ENCODE measurements around the gene ATOSB.

The ATOSB gene

GRCh38 chr9:35116539-35116897 is 856 bp upstream of the ATOSB start:
- Histone ChIP-seq H3K36me3 (ENCODE audit: control insufficient read depth in 2 of 2, insufficient read depth in 1 of 2, low read length in 2 of 2) (no peaks in the 10 kb centered on the region), H3K27ac (ENCODE audit: extremely low read depth, low read depth, low read length) (0 out of 2 replicates have a peak overlapping the region, but pooled peaks have one; percentile 18), H3K4me1 (ENCODE audit: control insufficient read depth, insufficient read depth, low read length) (peaks cover 15% of the 10 kb centered on the region), H3K9me3 (ENCODE audit: control insufficient read depth, insufficient read depth, low read depth, low read length) (no peaks in the 10 kb centered on the region), H3K4me3 (ENCODE audit: low read depth, low read length) (peak overlapping the region; percentile 48)
- POLR2A ChIA-PET: interaction anchor here (0.6 to 4.3 kb wide), 9 partner anchors 14 to 863 kb away, joined by 3 to 92 read pairs (median 4); partner anchors contain the start of genes CCDC107, PIGO, RMRP and STOML2
- CTCF ChIA-PET: interaction anchor here (0.6 to 6.8 kb wide), 16 partner anchors 10 to 557 kb away, joined by 3 to 58 read pairs (median 4); partner anchors contain the start of gene CA9
- TF ChIP-seq SCRT2 (tag by site-specific recombination; IDR thresholded peaks at IDR 0.05): peak; percentile 52; the same call in 1 of the 2 replicates
- TF ChIP-seq PRDM10 (tag by site-specific recombination; IDR thresholded peaks at IDR 0.05): 0 out of 2 replicates have a peak, but pooled peaks have one; percentile 9
- no peak for TF ChIP-seq ZFP3 (tag by site-specific recombination; IDR thresholded peaks at IDR 0.05; ENCODE audit: low read depth)
- peak; percentile 96 for TF ChIP-seq ZNF600 (tag by site-specific recombination; IDR thresholded peaks at IDR 0.05)
- no peak for TF ChIP-seq ZNF521 (tag by site-specific recombination; IDR thresholded peaks at IDR 0.05)
- TF ChIP-seq ZNF561 (tag by site-specific recombination; IDR thresholded peaks at IDR 0.05; ENCODE audit: borderline replicate concordance): no peak
- TF ChIP-seq SP3 (tag by site-specific recombination; IDR thresholded peaks at IDR 0.05): no peak
- no peak for TF ChIP-seq ZNF223 (tag by site-specific recombination; IDR thresholded peaks at IDR 0.05)
- TF ChIP-seq ZBTB10 (tag by site-specific recombination; IDR thresholded peaks at IDR 0.05): 0 out of 2 replicates have a peak, but pooled peaks have one; percentile 57
- TF ChIP-seq ZNF629 (tag by site-specific recombination; IDR thresholded peaks at IDR 0.05): no peak
- no peak for TF ChIP-seq ZNF548 (tag by site-specific recombination; IDR thresholded peaks at IDR 0.05)
- TF ChIP-seq BCL6B (tag by site-specific recombination; IDR thresholded peaks at IDR 0.05): no peak
- TF ChIP-seq ZBTB48 (tag by site-specific recombination; IDR thresholded peaks at IDR 0.05): peak; percentile 75; the same call in 1 of the 2 replicates
- TF ChIP-seq, protein P1, sequence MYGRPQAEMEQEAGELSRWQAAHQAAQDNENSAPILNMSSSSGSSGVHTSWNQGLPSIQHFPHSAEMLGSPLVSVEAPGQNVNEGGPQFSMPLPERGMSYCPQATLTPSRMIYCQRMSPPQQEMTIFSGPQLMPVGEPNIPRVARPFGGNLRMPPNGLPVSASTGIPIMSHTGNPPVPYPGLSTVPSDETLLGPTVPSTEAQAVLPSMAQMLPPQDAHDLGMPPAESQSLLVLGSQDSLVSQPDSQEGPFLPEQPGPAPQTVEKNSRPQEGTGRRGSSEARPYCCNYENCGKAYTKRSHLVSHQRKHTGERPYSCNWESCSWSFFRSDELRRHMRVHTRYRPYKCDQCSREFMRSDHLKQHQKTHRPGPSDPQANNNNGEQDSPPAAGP (tag by site-specific recombination; IDR thresholded peaks at IDR 0.05): no peak
- TF ChIP-seq KLF8 (tag by site-specific recombination; IDR thresholded peaks at IDR 0.05): no peak
- no peak for TF ChIP-seq ZNF248 (tag by site-specific recombination; IDR thresholded peaks at IDR 0.05)
- TF ChIP-seq ZNF341 (tag by site-specific recombination; IDR thresholded peaks at IDR 0.05; ENCODE audit: low read depth): no peak
- TF ChIP-seq ZBTB20 (tag by site-specific recombination; IDR thresholded peaks at IDR 0.05): peak; percentile 36; the same call in 1 of the 2 replicates
- TF ChIP-seq, protein P2, sequence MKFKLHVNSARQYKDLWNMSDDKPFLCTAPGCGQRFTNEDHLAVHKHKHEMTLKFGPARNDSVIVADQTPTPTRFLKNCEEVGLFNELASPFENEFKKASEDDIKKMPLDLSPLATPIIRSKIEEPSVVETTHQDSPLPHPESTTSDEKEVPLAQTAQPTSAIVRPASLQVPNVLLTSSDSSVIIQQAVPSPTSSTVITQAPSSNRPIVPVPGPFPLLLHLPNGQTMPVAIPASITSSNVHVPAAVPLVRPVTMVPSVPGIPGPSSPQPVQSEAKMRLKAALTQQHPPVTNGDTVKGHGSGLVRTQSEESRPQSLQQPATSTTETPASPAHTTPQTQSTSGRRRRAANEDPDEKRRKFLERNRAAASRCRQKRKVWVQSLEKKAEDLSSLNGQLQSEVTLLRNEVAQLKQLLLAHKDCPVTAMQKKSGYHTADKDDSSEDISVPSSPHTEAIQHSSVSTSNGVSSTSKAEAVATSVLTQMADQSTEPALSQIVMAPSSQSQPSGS (tag by site-specific recombination; IDR thresholded peaks at IDR 0.05; ENCODE audit: low read depth): no peak
- no peak for TF ChIP-seq ZNF155 (tag by site-specific recombination; IDR thresholded peaks at IDR 0.05)
- TF ChIP-seq ZNF621 (tag by site-specific recombination; IDR thresholded peaks at IDR 0.05): no peak
- TF ChIP-seq ZNF292 (tag by site-specific recombination; IDR thresholded peaks at IDR 0.05; ENCODE audit: borderline replicate concordance, low read depth): no peak
- no peak for TF ChIP-seq ZNF404 (tag by site-specific recombination; IDR thresholded peaks at IDR 0.05)
- no peak for TF ChIP-seq CTCF (tag by site-specific recombination; IDR thresholded peaks at IDR 0.05)
- TF ChIP-seq, protein P3, sequence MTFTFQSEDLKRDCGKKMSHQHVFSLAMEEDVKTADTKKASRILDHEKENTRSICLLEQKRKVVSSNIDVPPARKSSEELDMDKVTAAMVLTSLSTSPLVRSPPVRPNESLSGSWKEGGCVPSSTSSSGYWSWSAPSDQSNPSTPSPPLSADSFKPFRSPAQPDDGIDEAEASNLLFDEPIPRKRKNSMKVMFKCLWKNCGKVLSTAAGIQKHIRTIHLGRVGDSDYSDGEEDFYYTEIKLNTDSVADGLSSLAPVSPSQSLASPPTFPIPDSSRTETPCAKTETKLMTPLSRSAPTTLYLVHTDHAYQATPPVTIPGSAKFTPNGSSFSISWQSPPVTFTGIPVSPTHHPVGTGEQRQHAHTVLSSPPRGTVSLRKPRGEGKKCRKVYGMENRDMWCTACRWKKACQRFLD (tag by site-specific recombination; IDR thresholded peaks at IDR 0.05): no peak
- TF ChIP-seq ZNF239 (tag by site-specific recombination; IDR thresholded peaks at IDR 0.05): no peak
